ENCODE data around the gene PRRC2A.
"Not testable (repeated sequence)": the region's sequence is repeated elsewhere in the genome, so short reads cannot be mapped to it uniquely, and the experiment has no call there.

PRRC2A gene

GRCh38 chr6:31585491-31585890 is 35.0 kb upstream of the PRRC2A start:
- DNase-seq (ENCODE audit: low read depth in 2 of 2, low spot score in 1 of 2): no peak

GRCh38 chr6:31586008-31586407 is 34.5 kb upstream of the PRRC2A start, which contains the start of gene LST1:
Gene LST1 (plus strand): TSS chr6:31586277. CDS start chr6:31587300, 1,023 bp downstream.
- DNase-seq (ENCODE audit: low read depth in 2 of 2, low spot score in 1 of 2): no peak

DNA sequence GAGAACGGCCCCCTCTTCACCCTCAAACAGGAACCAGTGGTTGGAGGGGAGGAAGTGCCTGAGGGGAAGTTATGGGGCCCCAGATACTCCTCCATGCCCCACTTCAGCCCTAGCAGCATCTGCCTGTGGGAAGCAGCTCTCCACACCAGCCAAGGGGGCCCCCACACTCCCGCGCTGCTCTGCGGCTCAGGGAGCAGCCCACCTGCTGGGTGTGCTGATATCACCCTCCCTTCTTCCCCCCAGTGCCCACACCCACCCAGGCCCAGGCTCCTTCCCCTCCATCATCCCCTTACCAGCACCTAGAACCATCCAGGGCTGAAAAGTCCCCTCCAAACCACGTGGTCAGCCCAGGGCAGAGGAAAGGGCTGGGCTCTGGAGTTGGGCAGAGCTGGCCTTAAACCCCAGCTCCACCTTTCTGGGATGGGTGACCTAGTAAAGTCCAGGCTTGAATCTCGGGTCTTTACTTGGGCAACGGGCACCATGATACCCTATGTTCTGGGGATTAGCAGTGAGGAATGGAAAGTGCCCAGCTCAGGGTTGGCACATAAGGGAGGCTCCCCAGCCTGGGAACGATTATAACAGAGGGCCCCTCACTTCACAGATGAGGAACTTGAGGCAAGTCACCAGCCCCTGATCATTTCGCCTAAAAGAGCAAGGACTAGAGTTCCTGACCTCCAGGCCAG is 33.8 kb upstream of the PRRC2A start:
- DNase-seq (ENCODE audit: low read depth in 2 of 2, low spot score in 1 of 2): no peak

DNA sequence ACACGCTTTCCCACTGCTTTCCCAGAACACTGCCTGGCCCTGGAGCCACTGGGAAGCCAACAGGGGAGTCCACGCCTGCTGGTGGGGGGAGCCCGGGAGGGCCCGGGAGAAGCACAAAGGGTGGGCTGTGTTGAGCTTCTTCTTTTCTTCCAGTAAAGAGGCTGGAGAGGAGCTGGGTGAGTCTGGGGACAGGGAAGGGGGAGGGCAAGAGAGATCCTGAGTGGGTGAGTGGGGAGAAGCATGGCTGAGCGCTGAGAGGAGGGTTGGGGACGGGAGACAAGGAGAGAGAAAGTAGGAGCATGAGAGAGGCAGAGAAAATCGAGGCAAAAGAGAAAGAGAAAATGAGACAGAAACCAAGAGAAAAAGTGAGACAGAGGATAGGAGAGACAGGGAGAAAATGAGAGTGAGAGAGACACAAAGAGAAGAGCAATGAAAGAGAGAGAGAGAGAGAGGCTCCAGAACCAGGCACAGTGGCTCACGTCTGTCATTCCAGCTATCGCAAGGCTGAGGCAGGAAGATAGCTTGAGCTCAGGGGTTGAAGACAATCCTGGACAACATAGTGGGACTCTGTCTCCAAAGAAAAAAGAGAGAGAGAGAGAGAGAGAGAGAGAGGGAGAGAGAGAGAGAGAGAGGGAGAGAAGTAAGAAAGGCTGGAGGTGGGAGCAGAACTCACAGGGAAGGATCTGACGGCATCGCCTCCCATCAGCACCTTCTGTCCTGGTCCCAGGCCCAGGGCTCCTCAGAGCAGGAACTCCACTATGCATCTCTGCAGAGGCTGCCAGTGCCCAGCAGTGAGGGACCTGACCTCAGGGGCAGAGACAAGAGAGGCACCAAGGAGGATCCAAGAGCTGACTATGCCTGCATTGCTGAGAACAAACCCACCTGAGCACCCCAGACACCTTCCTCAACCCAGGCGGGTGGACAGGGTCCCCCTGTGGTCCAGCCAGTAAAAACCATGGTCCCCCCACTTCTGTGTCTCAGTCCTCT is 32.4 kb upstream of the PRRC2A start:
- no peak for DNase-seq (ENCODE audit: low read depth in 2 of 2, low spot score in 1 of 2)

DNA sequence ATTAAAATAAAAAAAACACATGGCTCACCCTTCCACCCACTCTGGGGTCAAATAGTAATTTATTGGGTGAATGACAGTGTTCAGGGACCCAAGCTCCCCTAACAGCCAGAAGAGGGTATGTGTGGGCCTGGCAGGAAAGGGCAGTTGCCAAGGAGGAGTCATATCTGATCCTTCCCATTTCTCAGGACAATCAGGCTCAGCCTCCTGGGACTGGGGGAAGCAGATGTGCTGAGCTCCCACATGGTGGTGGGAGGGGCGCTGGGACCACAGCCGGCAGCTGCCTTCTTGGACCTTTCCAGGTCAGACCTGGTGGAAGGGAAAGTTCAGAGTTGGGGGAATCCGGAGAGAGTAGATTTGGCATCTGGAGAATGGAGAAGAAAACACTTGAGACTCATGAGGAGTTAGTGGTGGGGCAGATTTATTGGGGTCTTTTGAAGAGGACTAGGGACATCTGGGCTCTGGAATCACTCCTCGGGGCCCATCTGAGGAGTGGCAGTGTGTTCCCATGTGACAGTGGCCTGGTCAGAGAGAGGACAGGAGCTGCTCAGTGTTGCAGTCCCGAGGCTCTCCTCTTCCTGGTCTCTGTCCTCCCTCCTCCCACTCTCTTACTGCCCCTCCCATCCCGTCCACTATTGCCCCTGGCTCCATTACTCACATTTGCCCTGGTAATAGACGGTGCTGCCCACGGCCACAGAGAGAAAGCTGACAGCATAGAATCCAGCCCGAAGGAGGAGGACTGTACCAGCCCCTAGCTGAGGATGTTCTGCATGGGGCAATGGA is 31.5 kb upstream of the PRRC2A start:
- no peak for DNase-seq (ENCODE audit: low read depth in 2 of 2, low spot score in 1 of 2)

DNA sequence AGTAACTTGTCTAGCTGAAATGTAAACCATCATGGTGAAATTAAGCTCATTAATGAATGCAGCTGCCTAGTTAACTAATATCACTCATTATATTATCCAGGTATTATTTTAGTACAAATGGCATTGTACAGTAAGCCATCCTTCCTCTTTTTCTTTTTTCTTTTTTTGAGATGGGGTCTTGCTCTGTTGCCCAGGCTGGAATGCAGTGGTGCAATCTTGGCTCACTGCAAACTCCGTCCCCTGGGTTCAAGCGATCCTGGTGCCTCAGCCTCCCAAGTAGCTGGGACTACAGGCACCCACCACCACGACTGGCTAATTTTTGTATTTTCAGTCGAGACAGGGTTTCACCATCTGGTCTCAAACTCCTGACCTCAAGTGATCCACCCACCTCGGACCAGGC is 29.8 kb upstream of the PRRC2A start:
- not testable (repeated sequence) for DNase-seq (ENCODE audit: low read depth in 2 of 2, low spot score in 1 of 2)

- no peak for DNase-seq (ENCODE audit: low read depth in 2 of 2, low spot score in 1 of 2)
These were observed 28.1 kb upstream of the PRRC2A start for GRCh38 chr6:31592396-31592771.

DNA sequence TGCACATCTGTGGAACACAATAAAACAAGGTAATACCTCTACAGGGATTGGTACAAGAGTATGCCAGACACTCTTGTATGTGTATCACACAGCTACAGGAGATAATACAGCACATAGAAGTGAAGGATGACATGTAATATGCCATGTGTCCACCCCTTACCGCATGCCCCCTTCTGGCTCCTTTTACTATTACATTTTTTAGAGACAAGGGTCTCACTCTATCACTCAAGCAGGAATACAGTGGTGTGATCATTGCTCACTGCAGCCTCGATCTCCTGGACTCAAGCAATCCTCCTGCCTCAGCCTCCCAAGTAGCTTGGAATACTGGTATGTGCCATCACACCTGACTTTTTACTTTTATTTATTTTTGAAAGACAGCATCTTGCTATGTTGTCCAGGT is 23.5 kb upstream of the PRRC2A start:
- no peak for DNase-seq (ENCODE audit: low read depth in 2 of 2, low spot score in 1 of 2)

DNA sequence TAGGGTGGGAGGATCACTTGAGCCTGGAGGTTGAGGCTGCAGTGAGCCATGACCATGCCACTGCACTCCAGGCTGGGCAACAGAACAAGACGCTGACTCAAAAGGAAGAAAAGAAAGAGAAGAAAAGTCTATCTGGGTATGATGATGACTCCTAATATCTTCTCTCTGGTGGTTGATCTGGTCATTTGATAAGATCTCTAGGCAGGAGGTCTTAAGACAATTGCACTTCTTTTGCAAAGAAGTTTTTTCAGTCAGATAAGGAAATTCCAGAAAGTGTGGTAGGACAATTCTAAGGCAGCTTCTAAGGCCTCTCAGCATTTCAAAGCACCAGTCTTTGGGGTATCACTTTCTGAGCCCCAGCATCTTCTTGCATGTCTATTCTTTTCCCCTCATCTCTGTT is 13.2 kb upstream of the PRRC2A start:
- DNase-seq (ENCODE audit: low read depth in 2 of 2, low spot score in 1 of 2): no peak

GRCh38 chr6:31609519-31610406 is 10.8 kb upstream of the PRRC2A start:
- no peak for DNase-seq (ENCODE audit: low read depth in 2 of 2, low spot score in 1 of 2)

GRCh38 chr6:31610968-31611367 is 9.5 kb upstream of the PRRC2A start:
- no peak for DNase-seq (ENCODE audit: low read depth in 2 of 2, low spot score in 1 of 2)

GRCh38 chr6:31614075-31614619 is 6.4 kb upstream of the PRRC2A start:
- DNase-seq (ENCODE audit: low read depth in 2 of 2, low spot score in 1 of 2): no peak

- DNase-seq (ENCODE audit: low read depth in 2 of 2, low spot score in 1 of 2): no peak
These were observed 5.6 kb upstream of the PRRC2A start, which contains the start of gene AIF1 for GRCh38 chr6:31614684-31615578. Gene AIF1 (plus strand): TSS chr6:31615234. CDS start chr6:31615330, 96 bp downstream.

- DNase-seq (ENCODE audit: low read depth in 2 of 2, low spot score in 1 of 2): no peak
These were observed 4.8 kb upstream of the PRRC2A start for GRCh38 chr6:31615748-31616147.

DNA sequence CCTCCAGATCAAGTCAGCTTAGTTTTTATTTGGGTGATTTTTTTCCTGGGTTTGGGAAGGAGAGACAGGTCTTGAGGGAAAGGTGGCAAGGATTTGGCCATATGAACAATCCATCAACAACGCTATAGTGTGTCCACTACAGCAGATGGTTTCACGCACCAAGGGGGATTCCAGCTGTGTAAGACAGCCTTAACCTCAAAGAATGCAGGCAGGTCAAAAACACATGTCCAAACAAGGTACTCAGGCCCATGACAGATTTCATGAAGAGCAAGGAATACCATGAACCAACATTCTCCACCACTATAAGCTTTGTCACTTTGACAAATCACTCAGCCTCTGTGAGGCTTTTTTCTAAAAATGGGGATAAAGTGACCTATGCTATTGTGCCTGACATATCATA is 3.5 kb upstream of the PRRC2A start:
- DNase-seq (ENCODE audit: low read depth in 2 of 2, low spot score in 1 of 2): no peak

DNA sequence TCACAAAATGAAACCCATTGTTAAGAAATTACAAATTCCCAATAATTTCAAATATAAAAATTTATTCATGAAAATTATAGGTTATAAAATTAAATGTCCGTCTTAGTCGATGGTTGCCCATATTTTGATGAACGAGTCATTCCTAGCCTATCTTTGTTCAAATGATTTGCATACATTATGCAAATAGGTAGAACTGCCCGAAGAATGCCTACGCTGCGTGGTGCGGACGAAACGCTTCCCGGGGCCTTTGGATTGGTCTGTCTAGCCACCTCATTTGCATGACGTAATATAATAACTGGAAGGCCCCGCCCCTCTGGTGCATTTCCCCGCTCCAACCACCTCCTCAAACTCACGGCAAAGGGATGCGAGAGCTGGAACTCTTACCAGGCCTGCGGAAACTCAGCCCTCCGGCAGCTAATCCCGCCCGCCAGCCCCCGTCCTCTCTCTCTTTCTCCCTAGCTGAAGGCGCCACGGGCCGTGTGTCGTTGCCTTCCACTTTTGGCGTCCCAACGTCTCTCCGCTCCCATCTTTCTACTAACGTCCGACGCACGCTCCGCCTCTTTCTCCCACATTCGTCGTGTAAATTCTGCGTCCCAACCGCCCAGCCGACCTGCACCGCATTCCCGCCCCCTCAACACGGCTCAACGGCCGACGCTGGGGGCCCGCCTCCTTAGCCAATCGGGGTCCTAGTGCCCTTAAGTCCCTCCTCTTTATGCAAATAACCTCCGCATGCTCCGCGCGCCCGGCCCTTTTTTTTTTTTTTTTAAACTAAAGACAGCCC is 520 bp upstream of the PRRC2A start:
- DNase-seq (ENCODE audit: low read depth in 2 of 2, low spot score in 1 of 2): peak; percentile 89 to 94

GRCh38 chr6:31621320-31621939 is 915 bp downstream of the PRRC2A start:
- DNase-seq (ENCODE audit: low read depth in 2 of 2, low spot score in 1 of 2): no peak

DNA sequence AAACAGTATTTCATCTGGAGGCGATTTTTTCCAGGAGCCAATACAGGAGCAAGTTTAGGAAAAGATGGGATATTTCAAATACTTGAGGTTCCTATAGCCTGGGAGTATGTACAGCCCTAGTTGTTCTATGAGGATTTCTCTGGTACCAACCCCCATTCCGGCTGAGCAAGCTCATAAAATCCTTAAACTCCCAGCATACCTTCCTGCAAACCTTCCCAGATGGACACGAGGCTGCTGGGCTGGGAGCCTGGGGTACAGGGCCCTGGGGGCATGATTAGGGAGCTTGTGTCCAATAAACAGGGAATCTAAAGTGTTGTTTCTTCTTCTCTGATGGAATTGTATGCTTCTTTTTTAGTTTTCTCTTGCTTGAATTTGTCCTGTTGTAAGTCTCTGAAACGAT is 1.5 kb downstream of the PRRC2A start:
- no peak for DNase-seq (ENCODE audit: low read depth in 2 of 2, low spot score in 1 of 2)
